PC-3 (cell line): ENCODE measurements around the gene INMT. TPM values are rescaled to one million over a fixed set of nuclear protein-coding genes. Genes with fewer than 3 reads are reported as not detected.

Source experiments
- ATAC-seq: fragments of 200-7000 bp; cut with Tn5 transposase; 2 replicates; pipeline ENCODE4 v1.9.1; 2020; ENCODE audit warnings: mild to moderate bottlenecking, moderate library complexity
- BruUV-seq: library from RNA; stranded (reverse); fragments of 400-500 nt; replicated peaks from 2 replicates; lab custom pipeline; 2021; lab: Mats Ljungman, UMichigan
- CTCF ChIA-PET: fragments of 300-600 bp; sonication (Branson Sonifier 250); formaldehyde crosslinking; loops from one replicate; lab custom pipeline; 2022; ENCODE audit warnings: antibody characterized with exemption; lab: Charles Lee
- POLR2A ChIA-PET: fragments of 300-600 bp; sonication (Branson Sonifier 250); formaldehyde crosslinking; loops from one replicate; lab custom pipeline; 2022; ENCODE audit warnings: antibody characterized with exemption; ENCODE audit not compliant: unreplicated experiment; lab: Charles Lee
- DNase-seq: peaks from one replicate; pipeline ENCODE4 v3.0.0-alpha.2; 2015
- H2AFZ ChIP-seq: fragments of 300-600 bp; sonication (generic); 2 replicates; pipeline ENCODE4 v1.6.0; 2016; ENCODE audit warnings: antibody characterized with exemption, low read length
- H3F3A ChIP-seq: fragments of 300-600 bp; sonication (generic); one replicate; pipeline ENCODE4 v1.6.0; 2017; ENCODE audit warnings: antibody characterized with exemption, low read length, control low read depth, mild to moderate bottlenecking; ENCODE audit not compliant: unreplicated experiment
- H3K27ac ChIP-seq: fragments of 300-600 bp; sonication (generic); 2 replicates; pipeline ENCODE4 v1.5.1; 2016; ENCODE audit warnings: mild to moderate bottlenecking, low read length
- H3K27me3 ChIP-seq: fragments of 300-600 bp; sonication (generic); 2 replicates; pipeline ENCODE4 v1.6.1; 2016; ENCODE audit warnings: low read length, mixed read lengths
- H3K36me3 ChIP-seq: fragments of 300-600 bp; sonication (generic); 2 replicates; pipeline ENCODE4 v1.6.1; 2016; ENCODE audit warnings: low read depth, mixed run types, low read length, mixed read lengths
- H3K4me1 ChIP-seq: fragments of 300-600 bp; sonication (generic); 2 replicates; pipeline ENCODE4 v1.5.1; 2016; ENCODE audit warnings: low read length; ENCODE audit not compliant: insufficient read depth
- H3K4me2 ChIP-seq: fragments of 300-600 bp; sonication (generic); 2 replicates; pipeline ENCODE4 v1.6.0; 2016; ENCODE audit warnings: low read length
- H3K4me3 ChIP-seq: fragments of 300-600 bp; sonication (generic); 2 replicates; pipeline ENCODE4 v1.5.1; 2016; ENCODE audit warnings: mild to moderate bottlenecking, low read length, mixed read lengths
- H3K79me2 ChIP-seq: fragments of 300-600 bp; sonication (generic); 2 replicates; pipeline ENCODE4 v1.6.1; 2017; ENCODE audit warnings: low read length, mixed read lengths
- H3K9ac ChIP-seq: fragments of 300-600 bp; sonication (generic); 2 replicates; pipeline ENCODE4 v1.6.0; 2016; ENCODE audit warnings: mild to moderate bottlenecking, low read length
- H3K9me2 ChIP-seq: fragments of 300-600 bp; sonication (generic); replicated peaks from 2 replicates; pipeline ENCODE4 v1.6.1; 2016; ENCODE audit warnings: mixed run types, low read length, mixed read lengths
- H3K9me3 ChIP-seq: fragments of 300-600 bp; sonication (generic); 2 replicates; pipeline ENCODE4 v1.6.1; 2016; ENCODE audit warnings: low read length, mixed read lengths
- H4K20me1 ChIP-seq: fragments of 300-600 bp; sonication (generic); 2 replicates; pipeline ENCODE4 v1.6.1; 2016; ENCODE audit warnings: low read length, mixed read lengths
- EZH2 ChIP-seq: fragments of 300-600 bp; sonication (generic); IDR thresholded peaks from one replicate; pipeline ENCODE4 v1.6.1; 2017; ENCODE audit warnings: antibody characterized with exemption, mild to moderate bottlenecking, low read length; ENCODE audit not compliant: unreplicated experiment
- EZH2phosphoT487 ChIP-seq: fragments of 300-600 bp; sonication (generic); IDR thresholded peaks from 2 replicates; pipeline ENCODE4 v1.6.1; 2018; ENCODE audit warnings: mild to moderate bottlenecking, antibody characterized with exemption, low read length, borderline replicate concordance
- intact Hi-C: fragments of 100-400 bp; cut with micrococcal nuclease; formaldehyde crosslinking; loops from 2 replicates; pipeline ENCODE4 v1.9.0; 2023
- total RNA-seq: library from RNA; depleted of rRNA; stranded (reverse); fragments of >200 nt; gene quantifications from 2 replicates; pipeline ENCODE4 v1.2.3, GENCODE V29; 2014
- TF ChIP-seq, protein P1 (sequence below): fragments of 300-600 bp; sonication (generic); conservative IDR thresholded peaks from 2 replicates; pipeline ENCODE4 v1.5.1; 2017; ENCODE audit warnings: antibody characterized with exemption, low read depth, mild to moderate bottlenecking, low read length

INMT gene
- total RNA-seq, 1 experiment from 2014 or later, result not detected

DNA sequence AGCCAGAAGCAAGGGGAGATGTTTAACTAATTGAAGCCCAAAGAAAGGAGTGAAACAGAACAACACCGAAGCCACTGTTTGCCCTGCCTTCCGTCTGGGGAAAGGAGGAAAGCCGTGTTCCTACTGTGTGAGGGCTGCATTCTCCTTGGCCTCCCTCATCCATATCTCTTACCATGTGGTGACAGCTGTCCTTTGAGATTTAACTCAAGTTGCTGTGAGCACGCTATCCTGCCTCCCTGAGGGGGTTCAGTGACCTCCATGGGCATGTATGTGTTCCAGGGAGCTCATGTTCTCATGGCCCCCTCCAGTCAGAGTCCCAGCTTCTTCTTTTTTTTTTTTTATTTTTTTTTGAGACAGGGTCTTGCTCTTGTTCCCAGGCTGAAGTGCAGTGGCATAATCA lies 43.5 kb upstream of the INMT start:
- TF ChIP-seq EZH2, result no peak
- TF ChIP-seq EZH2phosphoT487, result no peak
- TF ChIP-seq, protein P1, sequence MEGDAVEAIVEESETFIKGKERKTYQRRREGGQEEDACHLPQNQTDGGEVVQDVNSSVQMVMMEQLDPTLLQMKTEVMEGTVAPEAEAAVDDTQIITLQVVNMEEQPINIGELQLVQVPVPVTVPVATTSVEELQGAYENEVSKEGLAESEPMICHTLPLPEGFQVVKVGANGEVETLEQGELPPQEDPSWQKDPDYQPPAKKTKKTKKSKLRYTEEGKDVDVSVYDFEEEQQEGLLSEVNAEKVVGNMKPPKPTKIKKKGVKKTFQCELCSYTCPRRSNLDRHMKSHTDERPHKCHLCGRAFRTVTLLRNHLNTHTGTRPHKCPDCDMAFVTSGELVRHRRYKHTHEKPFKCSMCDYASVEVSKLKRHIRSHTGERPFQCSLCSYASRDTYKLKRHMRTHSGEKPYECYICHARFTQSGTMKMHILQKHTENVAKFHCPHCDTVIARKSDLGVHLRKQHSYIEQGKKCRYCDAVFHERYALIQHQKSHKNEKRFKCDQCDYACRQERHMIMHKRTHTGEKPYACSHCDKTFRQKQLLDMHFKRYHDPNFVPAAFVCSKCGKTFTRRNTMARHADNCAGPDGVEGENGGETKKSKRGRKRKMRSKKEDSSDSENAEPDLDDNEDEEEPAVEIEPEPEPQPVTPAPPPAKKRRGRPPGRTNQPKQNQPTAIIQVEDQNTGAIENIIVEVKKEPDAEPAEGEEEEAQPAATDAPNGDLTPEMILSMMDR, result no peak
- Histone ChIP-seq H3K36me3 (no peaks in the 10 kb centered on the region), H3K9me2 (no peaks in the 10 kb centered on the region), H3K9me3 (no peaks in the 10 kb centered on the region), H3K4me3 (no peak overlapping the region), H3K27ac (no peak overlapping the region), H3K27me3 (peaks cover 24% of the 10 kb centered on the region; the same call in 1 of the 2 replicates), H3K4me2 (no peak overlapping the region), H4K20me1 (no peaks in the 10 kb centered on the region), H3F3A (no peaks in the 10 kb centered on the region), H3K9ac (no peak overlapping the region), H3K4me1 (no peaks in the 10 kb centered on the region), H2AFZ (no peak overlapping the region), H3K79me2 (no peaks in the 10 kb centered on the region)
- DNase-seq (no peak), ATAC-seq (no peak)
- intact Hi-C loops, result no loop called here
- ChIA-PET CTCF (no interaction called here), POLR2A (no interaction called here)
- BruUV-seq, result no TSS peak

GRCh38 chr7:30708983-30709382 lies 43.0 kb upstream of the INMT start:
- Histone ChIP-seq H3K9me2 (no peaks in the 10 kb centered on the region), H3K4me1 (no peaks in the 10 kb centered on the region), H3K9ac (no peak overlapping the region), H3K9me3 (no peaks in the 10 kb centered on the region), H3K4me2 (no peak overlapping the region), H3K36me3 (no peaks in the 10 kb centered on the region), H3K27ac (no peak overlapping the region), H2AFZ (no peak overlapping the region), H3K79me2 (no peaks in the 10 kb centered on the region), H3K4me3 (no peak overlapping the region), H3F3A (no peaks in the 10 kb centered on the region), H3K27me3 (peaks cover 18% of the 10 kb centered on the region; the same call in 1 of the 2 replicates), H4K20me1 (no peaks in the 10 kb centered on the region)
- intact Hi-C loops, result no loop called here
- ChIA-PET POLR2A (no interaction called here), CTCF (no interaction called here)
- TF ChIP-seq EZH2, result no peak
- TF ChIP-seq, protein P1, result no peak
- no peak for TF ChIP-seq EZH2phosphoT487
- ATAC-seq, result no peak
- no TSS peak for BruUV-seq
- no peak for DNase-seq

DNA sequence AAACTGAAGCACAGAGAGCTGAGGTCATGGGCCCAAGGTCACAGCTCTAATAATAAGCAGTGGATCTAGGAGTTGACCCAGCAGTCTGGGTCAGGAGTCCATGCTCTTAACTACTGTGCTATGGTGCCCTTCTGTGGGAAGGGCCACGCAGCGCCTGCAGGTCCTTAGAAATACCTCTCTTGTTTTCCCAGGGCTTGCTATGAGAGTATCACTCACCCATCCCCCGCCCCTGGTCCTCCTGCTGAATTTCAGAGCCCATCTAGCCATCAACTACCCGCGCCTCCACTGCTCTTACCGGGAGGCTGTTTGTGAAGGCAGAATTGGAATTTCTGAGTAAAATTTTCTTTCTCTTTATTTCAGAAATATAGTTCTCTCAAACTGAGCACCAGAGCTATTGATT lies 42.4 kb upstream of the INMT start:
- Histone ChIP-seq H3K36me3 (no peaks in the 10 kb centered on the region), H2AFZ (no peak overlapping the region), H3K27me3 (peaks cover 21% of the 10 kb centered on the region; the same call in 1 of the 2 replicates), H3K27ac (no peak overlapping the region), H3K79me2 (no peaks in the 10 kb centered on the region), H3K9me3 (no peaks in the 10 kb centered on the region), H3K4me1 (no peaks in the 10 kb centered on the region), H3K4me3 (no peak overlapping the region), H4K20me1 (no peaks in the 10 kb centered on the region), H3F3A (no peaks in the 10 kb centered on the region), H3K4me2 (no peak overlapping the region), H3K9ac (no peak overlapping the region), H3K9me2 (no peaks in the 10 kb centered on the region)
- no peak for ATAC-seq
- no TSS peak for BruUV-seq
- TF ChIP-seq, protein P1, result no peak
- no peak for TF ChIP-seq EZH2phosphoT487
- TF ChIP-seq EZH2, result no peak
- POLR2A ChIA-PET, result no interaction called here
- no peak for DNase-seq
- CTCF ChIA-PET, result no interaction called here
- intact Hi-C loops, result no loop called here
